Smooth muscle cell (in vitro differentiated cells): ENCODE data around the gene TC2N. TPM values are rescaled to one million over a fixed set of nuclear protein-coding genes. Genes with fewer than 3 reads are reported as not detected.
"Not testable (repeated sequence)": the region's sequence is repeated elsewhere in the genome, so short reads cannot be mapped to it uniquely, and the experiment has no call there.

Experiments used
- DNase-seq: peaks from one replicate; lab custom pipeline; 2025; ENCODE audit not compliant: unreplicated experiment; lab: John Stamatoyannopoulos, UW
- H2AFZ ChIP-seq: fragments of 200-600 bp; sonication (generic); 2 replicates; pipeline ENCODE4 v1.6.0; 2016; ENCODE audit warnings: antibody characterized with exemption, low read depth, mild to moderate bottlenecking
- H3F3A ChIP-seq: fragments of 200-600 bp; sonication (generic); 2 replicates; pipeline ENCODE4 v1.6.0; 2017; ENCODE audit warnings: antibody characterized with exemption, low read depth
- H3K27ac ChIP-seq: fragments of 200-600 bp; sonication (generic); 2 replicates; pipeline ENCODE4 v1.5.1; 2016; ENCODE audit warnings: low read depth, mild to moderate bottlenecking
- H3K27me3 ChIP-seq: fragments of 200-600 bp; sonication (generic); 2 replicates; pipeline ENCODE4 v1.6.1; 2016; ENCODE audit warnings: low read depth, mild to moderate bottlenecking
- H3K36me3 ChIP-seq: fragments of 200-600 bp; sonication (generic); 2 replicates; pipeline ENCODE4 v1.5.1; 2016; ENCODE audit warnings: low read depth
- H3K4me1 ChIP-seq: fragments of 200-600 bp; sonication (generic); 2 replicates; pipeline ENCODE4 v1.5.1; 2016; ENCODE audit warnings: low read depth
- H3K4me2 ChIP-seq: fragments of 200-600 bp; sonication (generic); 2 replicates; pipeline ENCODE4 v1.6.0; 2016; ENCODE audit warnings: mild to moderate bottlenecking
- H3K4me3 ChIP-seq: fragments of 200-600 bp; sonication (generic); 2 replicates; pipeline ENCODE4 v1.5.1; 2016; ENCODE audit warnings: mild to moderate bottlenecking
- H3K79me2 ChIP-seq: fragments of 200-600 bp; sonication (generic); 2 replicates; pipeline ENCODE4 v1.6.0; 2016; ENCODE audit warnings: low read depth, mild to moderate bottlenecking
- H3K9ac ChIP-seq: fragments of 200-600 bp; sonication (generic); 2 replicates; pipeline ENCODE4 v1.6.0; 2016; ENCODE audit warnings: low read depth
- H3K9me3 ChIP-seq: fragments of 200-600 bp; sonication (generic); replicated peaks from 2 replicates; pipeline ENCODE4 v1.5.1; 2016; ENCODE audit warnings: low read depth
- H4K20me1 ChIP-seq: fragments of 200-600 bp; sonication (generic); 2 replicates; pipeline ENCODE4 v1.6.0; 2016; ENCODE audit warnings: low read depth
- WGBS: methylation state at CpG from one replicate; pipeline ENCODE4 v1.1.7; 2016; ENCODE audit warnings: low lambda C conversion rate; 5-methylcytosine and 5-hydroxymethylcytosine counted together
- polyA plus RNA-seq: library from polyadenylated mRNA; unstranded; fragments of >200 nt; fragmentation: Nextera tagmentation; extraction: Ambion mirVana; gene quantifications from 2 replicates; pipeline ENCODE4 v1.2.1, GENCODE V29; 2016
- total RNA-seq: library from RNA; depleted of rRNA; stranded (reverse); fragments of >200 nt; gene quantifications from 2 replicates; pipeline ENCODE4 v1.2.3, GENCODE V29; 2014
- TF ChIP-seq, protein P1 (sequence below): fragments of 200-600 bp; sonication (generic); IDR thresholded peaks from 2 replicates; pipeline ENCODE4 v1.5.1; 2017; ENCODE audit warnings: borderline replicate concordance, mild to moderate bottlenecking, antibody characterized with exemption; ENCODE audit not compliant: insufficient read depth, poor library complexity, severe bottlenecking

TC2N gene
- total and polyA plus RNA-seq, 2 experiments from 2014 or later, result 0.33 to 10.3 TPM

DNA sequence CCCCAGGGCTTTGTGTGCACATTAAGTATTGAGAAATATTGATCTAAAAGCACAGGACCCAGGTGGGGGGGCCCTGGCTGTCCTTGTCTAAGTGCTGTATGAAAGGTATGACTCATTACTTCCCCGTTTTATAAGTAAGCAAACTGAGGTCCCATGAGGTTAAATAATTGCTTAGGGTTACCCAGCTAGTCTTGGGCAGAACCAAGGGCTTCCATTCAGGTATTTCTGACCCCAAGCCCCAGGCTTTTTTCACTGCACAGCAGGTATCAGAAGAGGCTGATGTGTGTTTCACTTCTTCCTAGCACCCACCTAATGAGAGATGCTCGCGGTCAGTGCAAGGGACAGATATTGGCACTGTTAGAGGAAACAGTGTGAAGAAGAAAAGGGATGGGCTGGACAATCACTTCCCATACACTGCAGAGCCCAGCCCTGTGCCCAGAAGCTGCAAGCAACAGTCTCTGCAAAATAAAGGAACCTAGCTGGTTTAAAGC, 4.7 kb upstream of the TC2N start:
- no peak overlapping the region for H3K9ac ChIP-seq
- H3K4me1 ChIP-seq, result no peaks in the 10 kb centered on the region
- H3K9me3 ChIP-seq, result no peaks in the 10 kb centered on the region
- 88% methylated on average over 3 of the region's 3 CpGs for WGBS
- H2AFZ ChIP-seq, result no peak overlapping the region
- no peaks in the 10 kb centered on the region for H4K20me1 ChIP-seq
- H3K4me2 ChIP-seq, result no peak overlapping the region
- TF ChIP-seq, protein P1, sequence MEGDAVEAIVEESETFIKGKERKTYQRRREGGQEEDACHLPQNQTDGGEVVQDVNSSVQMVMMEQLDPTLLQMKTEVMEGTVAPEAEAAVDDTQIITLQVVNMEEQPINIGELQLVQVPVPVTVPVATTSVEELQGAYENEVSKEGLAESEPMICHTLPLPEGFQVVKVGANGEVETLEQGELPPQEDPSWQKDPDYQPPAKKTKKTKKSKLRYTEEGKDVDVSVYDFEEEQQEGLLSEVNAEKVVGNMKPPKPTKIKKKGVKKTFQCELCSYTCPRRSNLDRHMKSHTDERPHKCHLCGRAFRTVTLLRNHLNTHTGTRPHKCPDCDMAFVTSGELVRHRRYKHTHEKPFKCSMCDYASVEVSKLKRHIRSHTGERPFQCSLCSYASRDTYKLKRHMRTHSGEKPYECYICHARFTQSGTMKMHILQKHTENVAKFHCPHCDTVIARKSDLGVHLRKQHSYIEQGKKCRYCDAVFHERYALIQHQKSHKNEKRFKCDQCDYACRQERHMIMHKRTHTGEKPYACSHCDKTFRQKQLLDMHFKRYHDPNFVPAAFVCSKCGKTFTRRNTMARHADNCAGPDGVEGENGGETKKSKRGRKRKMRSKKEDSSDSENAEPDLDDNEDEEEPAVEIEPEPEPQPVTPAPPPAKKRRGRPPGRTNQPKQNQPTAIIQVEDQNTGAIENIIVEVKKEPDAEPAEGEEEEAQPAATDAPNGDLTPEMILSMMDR, result no peak
- DNase-seq, result no peak
- H3F3A ChIP-seq, result no peaks in the 10 kb centered on the region
- no peaks in the 10 kb centered on the region for H3K36me3 ChIP-seq
- H3K4me3 ChIP-seq, result no peak overlapping the region
- H3K27ac ChIP-seq, result no peak overlapping the region
- no peaks in the 10 kb centered on the region for H3K79me2 ChIP-seq
- no peaks in the 10 kb centered on the region for H3K27me3 ChIP-seq

DNA sequence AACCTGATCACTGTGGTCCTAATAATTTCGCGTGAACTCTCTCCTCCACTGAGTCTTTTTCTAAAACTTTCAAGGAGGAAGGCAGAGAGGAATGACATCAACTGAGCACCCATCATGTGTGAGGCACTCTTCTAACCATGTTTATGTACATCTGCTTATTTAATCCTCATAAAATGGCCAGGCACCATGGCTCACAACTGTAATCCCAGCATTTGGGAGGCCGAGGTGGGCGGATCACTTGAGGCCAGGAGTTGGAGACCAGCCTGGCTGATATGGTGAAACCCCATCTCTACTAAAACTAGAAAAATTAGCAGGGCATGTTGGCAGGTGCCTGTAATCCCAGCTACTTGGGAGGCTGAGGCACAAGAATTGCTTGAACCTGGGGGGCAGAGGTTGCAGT, 4.1 kb upstream of the TC2N start:
- H3K4me3 ChIP-seq, DNase-seq, H3K4me1 ChIP-seq, H3K27ac ChIP-seq, H3K9me3 ChIP-seq, H3K79me2 ChIP-seq, H4K20me1 ChIP-seq, H3K9ac ChIP-seq, H3K36me3 ChIP-seq, H3K27me3 ChIP-seq, H3K4me2 ChIP-seq, H3F3A ChIP-seq, H2AFZ ChIP-seq: not testable (repeated sequence)
- 78% methylated on average over 4 of the region's 4 CpGs for WGBS

DNA sequence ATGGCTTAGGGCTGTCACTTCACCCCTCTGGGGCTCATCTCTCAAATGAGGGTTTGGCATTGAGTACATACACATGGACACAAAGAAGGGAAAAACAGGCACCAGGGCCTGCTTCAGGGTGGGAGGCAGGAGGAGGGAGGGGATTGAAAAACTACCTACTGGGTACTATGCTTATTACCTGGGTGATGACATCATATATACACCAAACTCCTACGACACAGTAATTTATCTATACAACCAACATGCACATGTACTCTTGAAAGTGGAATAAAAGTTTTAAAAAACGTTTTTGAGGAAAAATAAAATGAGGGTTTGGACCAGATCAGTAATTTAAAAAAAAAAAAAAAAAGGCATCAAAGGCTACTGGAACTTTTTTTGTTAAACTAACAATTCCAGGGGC, 3.6 kb upstream of the TC2N start:
- DNase-seq, result no peak
- H2AFZ ChIP-seq, result no peak overlapping the region
- H3K9ac ChIP-seq, result no peak overlapping the region
- no peaks in the 10 kb centered on the region for H3K79me2 ChIP-seq
- no peaks in the 10 kb centered on the region for H3K4me1 ChIP-seq
- H3K9me3 ChIP-seq, result no peaks in the 10 kb centered on the region
- H4K20me1 ChIP-seq, result no peaks in the 10 kb centered on the region
- H3K27me3 ChIP-seq, result no peaks in the 10 kb centered on the region
- H3K4me2 ChIP-seq, result no peak overlapping the region
- H3F3A ChIP-seq, result no peaks in the 10 kb centered on the region
- 54% methylated on average over 2 of the region's 2 CpGs for WGBS
- no peaks in the 10 kb centered on the region for H3K36me3 ChIP-seq
- H3K4me3 ChIP-seq, result no peak overlapping the region
- TF ChIP-seq, protein P1, result no peak
- no peak overlapping the region for H3K27ac ChIP-seq

DNA sequence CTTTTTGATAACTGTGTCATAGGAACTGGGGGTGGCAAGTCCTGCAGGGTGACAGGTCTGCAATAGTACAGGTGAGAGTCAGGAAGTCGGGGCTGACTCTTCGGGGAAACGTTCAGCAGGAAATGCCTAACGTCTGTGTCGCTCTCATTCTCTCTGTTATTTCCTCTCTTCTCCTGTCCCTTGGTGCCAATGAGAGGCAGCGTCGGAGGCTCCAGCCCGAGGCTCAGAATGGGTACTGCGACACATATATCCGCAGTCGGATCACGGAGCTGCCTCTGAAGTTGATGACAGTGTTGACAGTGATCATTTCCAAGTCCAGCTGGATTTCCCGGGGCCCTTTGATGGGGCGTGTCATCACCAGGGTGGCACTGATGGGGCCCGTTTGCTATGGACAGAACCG, 2.7 kb upstream of the TC2N start:
- no peaks in the 10 kb centered on the region for H3K4me1 ChIP-seq
- no peak overlapping the region for H2AFZ ChIP-seq
- H3K27ac ChIP-seq, result no peak overlapping the region
- no peaks in the 10 kb centered on the region for H3K27me3 ChIP-seq
- no peaks in the 10 kb centered on the region for H3K36me3 ChIP-seq
- no peaks in the 10 kb centered on the region for H3K79me2 ChIP-seq
- TF ChIP-seq, protein P1, result no peak
- no peak overlapping the region for H3K4me3 ChIP-seq
- no peak for DNase-seq
- H3K9me3 ChIP-seq, result no peaks in the 10 kb centered on the region
- H3F3A ChIP-seq, result no peaks in the 10 kb centered on the region
- peak overlapping the region; percentile 31 for H3K4me2 ChIP-seq
- 70% methylated on average over 16 of the region's 16 CpGs for WGBS
- no peaks in the 10 kb centered on the region for H4K20me1 ChIP-seq
- no peak overlapping the region for H3K9ac ChIP-seq
